Osteoblast (primary cell): ENCODE measurements around the gene ADCY5. TPM values are rescaled to one million over a fixed set of nuclear protein-coding genes. Genes with fewer than 3 reads are reported as not detected.
A peak's percentile ranks its signal among the peaks of the same experiment; 100 is the strongest.

Source experiments
- DNase-seq: peaks from one replicate; pipeline ENCODE4 v3.0.0; 2011; ENCODE audit warnings: low spot score, mixed read lengths; ENCODE audit not compliant: insufficient read length; ENCODE audit errors: missing footprints
- H2AFZ ChIP-seq: 2 replicates; pipeline ENCODE4 v1.6.0; 2011; ENCODE audit warnings: mild to moderate bottlenecking, low read length
- H3K27ac ChIP-seq: 2 replicates; pipeline ENCODE4 v1.5.1; 2011; ENCODE audit warnings: mild to moderate bottlenecking, low read depth, low read length, moderate library complexity
- H3K27me3 ChIP-seq: 2 replicates; pipeline ENCODE4 v1.6.0; 2012; ENCODE audit warnings: mild to moderate bottlenecking, control low read depth, inconsistent platforms, low read length, moderate library complexity; ENCODE audit not compliant: insufficient read depth
- H3K36me3 ChIP-seq: 2 replicates; pipeline ENCODE4 v1.5.1; 2011; ENCODE audit warnings: mild to moderate bottlenecking, low read length, control low read depth, moderate library complexity; ENCODE audit not compliant: insufficient read depth
- H3K4me1 ChIP-seq: 2 replicates; pipeline ENCODE4 v1.5.1; 2011; ENCODE audit warnings: mild to moderate bottlenecking, low read length, control low read depth, moderate library complexity; ENCODE audit not compliant: insufficient read depth
- H3K4me2 ChIP-seq: 2 replicates; pipeline ENCODE4 v1.6.0; 2011; ENCODE audit warnings: mild to moderate bottlenecking, low read length; ENCODE audit not compliant: insufficient read depth
- H3K4me3 ChIP-seq: fragments of 200-600 bp; sonication (generic); 3 replicates; pipeline ENCODE4 v1.5.1; 2012; ENCODE audit warnings: mild to moderate bottlenecking, low read length, inconsistent platforms; ENCODE audit not compliant: insufficient read depth
- H3K79me2 ChIP-seq: 2 replicates; pipeline ENCODE4 v1.6.0; 2012; ENCODE audit warnings: mild to moderate bottlenecking, low read length, control low read depth, inconsistent platforms; ENCODE audit not compliant: insufficient read depth
- H3K9me3 ChIP-seq: 2 replicates; pipeline ENCODE4 v1.5.1; 2011; ENCODE audit warnings: low read depth, low read length, control low read depth
- H4K20me1 ChIP-seq: 2 replicates; pipeline ENCODE4 v1.6.0; 2012; ENCODE audit warnings: mild to moderate bottlenecking, low read length, control low read depth; ENCODE audit not compliant: insufficient read depth
- CTCF ChIP-seq: IDR thresholded peaks from 2 replicates; pipeline ENCODE4 v1.5.1; 2011; ENCODE audit warnings: mild to moderate bottlenecking, low read depth, low read length, moderate library complexity; ENCODE audit errors: extremely low read depth
- total RNA-seq: library from RNA; depleted of rRNA; stranded (reverse); fragments of >200 nt; gene quantifications from 2 replicates; pipeline ENCODE4 v1.2.3, GENCODE V29; 2012

Gene ADCY5
- total RNA-seq, 1 donor, result 0.72 TPM

DNA sequence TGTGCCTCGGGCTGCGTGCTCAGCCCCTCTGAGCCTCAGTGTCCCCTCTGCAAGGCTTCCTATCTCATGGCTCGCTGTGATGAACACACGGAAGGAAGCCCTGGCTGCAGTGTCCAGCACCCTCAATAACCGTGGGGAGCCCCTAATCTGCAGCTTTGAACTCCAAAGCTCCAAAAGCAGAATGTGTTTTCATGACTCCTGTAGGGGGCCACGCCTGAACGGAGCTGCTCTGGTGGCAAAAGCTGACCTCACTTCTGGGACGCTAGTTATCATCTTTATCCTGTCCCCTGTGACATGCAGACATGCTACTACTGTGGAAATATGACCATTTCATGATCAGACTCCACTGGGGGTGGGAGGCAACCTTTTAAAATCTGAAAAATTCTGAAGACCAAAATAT, 148.3 kb downstream of the ADCY5 start:
- Histone ChIP-seq H3K9me3 (no peaks in the 10 kb centered on the region), H3K27ac (no peak overlapping the region), H2AFZ (no peak overlapping the region), H3K4me2 (no peak overlapping the region), H3K79me2 (no peaks in the 10 kb centered on the region), H4K20me1 (no peaks in the 10 kb centered on the region), H3K36me3 (no peaks in the 10 kb centered on the region), H3K4me1 (no peaks in the 10 kb centered on the region), H3K4me3 (no peak overlapping the region), H3K27me3 (peaks cover 10% of the 10 kb centered on the region)
- DNase-seq, result peak; percentile 82
- TF ChIP-seq CTCF, result no peak

- Histone ChIP-seq H3K4me2 (no peak overlapping the region), H3K27ac (no peak overlapping the region), H3K9me3 (no peaks in the 10 kb centered on the region), H3K4me3 (no peak overlapping the region), H2AFZ (no peak overlapping the region), H3K4me1 (no peaks in the 10 kb centered on the region), H3K27me3 (peaks cover 11% of the 10 kb centered on the region), H3K79me2 (no peaks in the 10 kb centered on the region), H3K36me3 (no peaks in the 10 kb centered on the region), H4K20me1 (no peaks in the 10 kb centered on the region)
- no peak for TF ChIP-seq CTCF
- DNase-seq, result peak; percentile 26
These were observed 148.8 kb downstream of the ADCY5 start for GRCh38 chr3:123300056-123300455.

DNA sequence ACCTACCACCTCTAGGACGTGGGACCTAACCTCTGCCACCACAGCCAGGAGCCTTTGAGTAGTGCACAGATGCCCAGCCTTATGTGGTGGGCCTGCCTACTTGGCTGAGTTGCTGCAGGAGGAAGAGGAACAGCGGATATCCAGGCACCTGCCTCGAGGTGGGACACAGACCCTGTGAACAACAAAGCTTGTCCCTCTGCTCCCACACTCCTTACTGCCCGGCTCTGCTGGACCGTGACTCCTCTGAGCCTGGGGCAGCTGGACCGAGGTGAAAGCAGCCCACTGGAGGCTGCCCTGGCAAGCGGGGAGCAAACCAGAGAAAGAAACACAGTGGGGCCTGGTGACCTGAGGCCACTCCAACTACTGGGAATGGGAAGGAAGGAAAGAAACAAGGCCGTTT, 149.3 kb downstream of the ADCY5 start:
- H3K79me2 ChIP-seq, result no peaks in the 10 kb centered on the region
- no peak overlapping the region for H2AFZ ChIP-seq
- no peak overlapping the region for H3K4me2 ChIP-seq
- H3K27ac ChIP-seq, result no peak overlapping the region
- DNase-seq, result peak; percentile 47
- no peaks in the 10 kb centered on the region for H3K4me1 ChIP-seq
- H3K9me3 ChIP-seq, result no peaks in the 10 kb centered on the region
- H3K27me3 ChIP-seq, result peaks cover 16% of the 10 kb centered on the region
- H3K4me3 ChIP-seq, result no peak overlapping the region
- H3K36me3 ChIP-seq, result no peaks in the 10 kb centered on the region
- TF ChIP-seq CTCF, result no peak
- H4K20me1 ChIP-seq, result no peaks in the 10 kb centered on the region

- H3K27ac ChIP-seq, result no peak overlapping the region
- peaks cover 17% of the 10 kb centered on the region for H3K27me3 ChIP-seq
- H3K4me3 ChIP-seq, result no peak overlapping the region
- no peak for TF ChIP-seq CTCF
- H2AFZ ChIP-seq, result no peak overlapping the region
- H4K20me1 ChIP-seq, result no peaks in the 10 kb centered on the region
- H3K4me1 ChIP-seq, result no peaks in the 10 kb centered on the region
- no peak overlapping the region for H3K4me2 ChIP-seq
- H3K79me2 ChIP-seq, result no peaks in the 10 kb centered on the region
- DNase-seq, result peak; percentile 73
- no peaks in the 10 kb centered on the region for H3K9me3 ChIP-seq
- no peaks in the 10 kb centered on the region for H3K36me3 ChIP-seq
These were observed 150.0 kb downstream of the ADCY5 start for GRCh38 chr3:123298903-123299302.
